Measurements from ENCODE around the gene RIN1. TPM values are rescaled to one million over a fixed set of nuclear protein-coding genes. Genes with fewer than 3 reads are reported as not detected.

Gene RIN1
- total and polyA plus RNA-seq, 9 of the 15 experiments (the other 6 are each of a cell fraction or from before 2014, with no cell fraction given): 0.01 to 1.2 (median 0.45) TPM; not detected in 1

DNA sequence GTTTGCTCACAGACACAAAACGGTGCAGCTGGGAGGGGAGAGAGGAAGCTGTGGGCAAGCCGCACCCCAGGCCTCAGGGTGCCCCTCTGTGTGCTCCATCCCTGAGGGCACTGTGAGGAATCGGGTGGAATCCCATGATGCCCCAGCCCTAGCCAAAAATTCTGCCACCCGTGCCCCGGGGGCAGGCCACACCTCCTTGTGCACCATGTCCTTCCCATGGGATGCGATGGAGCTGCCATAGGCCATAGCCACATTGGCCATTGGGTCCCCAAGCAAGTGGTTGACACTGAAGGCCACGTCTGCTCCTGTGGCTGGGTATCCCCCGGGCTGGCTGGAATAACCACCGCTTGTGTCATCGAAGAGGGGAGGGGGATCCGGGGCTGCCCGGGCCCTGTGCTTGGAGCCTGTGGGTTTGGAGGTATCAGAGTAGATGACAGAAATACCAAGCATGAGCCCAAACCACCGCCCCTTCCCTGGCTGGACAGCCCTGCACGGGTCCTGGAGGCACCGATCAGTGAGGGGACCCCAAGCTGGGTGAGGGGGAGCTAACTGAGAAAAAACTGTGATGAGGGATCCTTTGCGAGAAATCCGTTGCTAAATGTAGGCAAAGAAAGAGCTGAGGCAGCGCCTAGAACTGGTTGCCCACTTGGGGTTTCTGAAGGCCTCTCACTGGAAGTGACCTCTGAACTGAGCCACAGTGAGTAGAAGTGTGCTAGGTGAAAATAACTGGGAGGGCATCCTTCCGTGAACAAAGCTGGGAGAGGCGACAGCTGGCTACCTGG, 48.2 kb downstream of the RIN1 start:
- H3K79me2 ChIP-seq (ENCODE audit: control insufficient read depth, insufficient read depth, low read length): peaks cover 24% of the 10 kb centered on the region
- H3K36me3 ChIP-seq (ENCODE audit: control insufficient read depth, insufficient read depth, low read length): peaks cover 37% of the 10 kb centered on the region; the same call in 2 of the 3 replicates
- peaks cover 2% of the 10 kb centered on the region for H3K9me1 ChIP-seq (ENCODE audit: control insufficient read depth, insufficient read depth, low read length)
- peak overlapping the region; percentile 84 for H3K4me3 ChIP-seq
- ChIA-PET POLR2A (interaction anchor here (0.6 to 2.6 kb wide), 15 partner anchors 8 to 1210 kb away, joined by 3 to 18 read pairs (median 4); partner anchors contain the start of genes B4GAT1, CNIH2 and RAB1B), CTCF (ENCODE audit: low intra/inter-chr PET ratio) (interaction anchor here (1.2 kb wide), 1 partner anchor 65 kb away, joined by 3 read pairs; no protein-coding TSS in a partner anchor)
- peak overlapping the region; percentile 100 for H3K4me2 ChIP-seq (ENCODE audit: insufficient read depth, low read length)
- no peak for DNase-seq (ENCODE audit: extremely low read depth in 1 of 4, low spot score in 3 of 4)
- no peak; the same call in 2 of the 3 replicates for ATAC-seq
- in situ Hi-C loops (cut with MboI): no loop called here
- H3K9me3 ChIP-seq (replicated peaks; ENCODE audit: control insufficient read depth, insufficient read depth, low read depth, low read length): no peaks in the 10 kb centered on the region
- H3K27ac ChIP-seq (ENCODE audit: extremely low read depth, low read depth, low read length): peak overlapping the region; percentile 80
- intact Hi-C loops (cut with micrococcal nuclease): loop anchor here (2.0 kb wide), 1 partner anchor 65 kb away; no protein-coding TSS in a partner anchor
- 32% methylated on average over 20 of the region's 20 CpGs for WGBS (ENCODE audit: insufficient coverage, low coverage, missing lambda C conversion rate)
- H3K27me3 ChIP-seq (ENCODE audit: control insufficient read depth in 2 of 2, insufficient read depth in 2 of 2, low read length in 2 of 2): no peaks in the 10 kb centered on the region
- peaks cover 19 to 65% of the 10 kb centered on the region in 2 experiments for H3K4me1 ChIP-seq (replicated peaks in 1 of 2; ENCODE audit: control insufficient read depth in 2 of 2, insufficient read depth in 2 of 2, low read length in 2 of 2)
- BruUV-seq (replicated peaks): no TSS peak
- peak overlapping the region; percentile 90 for H2AFZ ChIP-seq (ENCODE audit: low read depth, low read length)
- H3K9ac ChIP-seq (ENCODE audit: insufficient read depth in 1 of 2, low read depth in 2 of 2, low read length in 2 of 2): peak overlapping the region; percentile 93 to 100
- FAIRE-seq: peak; percentile 44
- H4K20me1 ChIP-seq (replicated peaks; ENCODE audit: control insufficient read depth, insufficient read depth, low read length): peaks cover 7% of the 10 kb centered on the region
- TF ChIP-seq JUN (IDR thresholded peaks at IDR 0.05; ENCODE audit: borderline replicate concordance, low read depth, low read length) (no peak), JUN (CRISPR knock-in tag; IDR thresholded peaks at IDR 0.05; ENCODE audit: borderline replicate concordance) (0 out of 2 replicates have a peak, but pooled peaks have one; percentile 44), MEIS2 (IDR thresholded peaks at IDR 0.05; ENCODE audit: partially characterized antibody) (no peak), NR2C2 (CRISPR knock-in tag; IDR thresholded peaks at IDR 0.05) (no peak), NR2C2 (tag; IDR thresholded peaks at IDR 0.05) (peak; percentile 79; the same call in 1 of the 2 replicates), SAFB2 (IDR thresholded peaks at IDR 0.05; ENCODE audit: borderline replicate concordance, low read depth, low read length, severe bottlenecking) (no peak), MYBL2 (IDR thresholded peaks at IDR 0.05; ENCODE audit: low read depth) (no peak), MYBL2 (CRISPR knock-in tag; IDR thresholded peaks at IDR 0.05; ENCODE audit: borderline replicate concordance) (no peak), MTA2 (IDR thresholded peaks at IDR 0.05; ENCODE audit: low read depth) (no peak), KDM4B (IDR thresholded peaks at IDR 0.05; ENCODE audit: borderline replicate concordance in 2 of 2, low read depth in 1 of 2) (no peak), POU5F1 (IDR thresholded peaks at IDR 0.05; ENCODE audit: borderline replicate concordance, low read depth, low read length, partially characterized antibody) (no peak)
- TF ChIP-seq, protein P1, sequence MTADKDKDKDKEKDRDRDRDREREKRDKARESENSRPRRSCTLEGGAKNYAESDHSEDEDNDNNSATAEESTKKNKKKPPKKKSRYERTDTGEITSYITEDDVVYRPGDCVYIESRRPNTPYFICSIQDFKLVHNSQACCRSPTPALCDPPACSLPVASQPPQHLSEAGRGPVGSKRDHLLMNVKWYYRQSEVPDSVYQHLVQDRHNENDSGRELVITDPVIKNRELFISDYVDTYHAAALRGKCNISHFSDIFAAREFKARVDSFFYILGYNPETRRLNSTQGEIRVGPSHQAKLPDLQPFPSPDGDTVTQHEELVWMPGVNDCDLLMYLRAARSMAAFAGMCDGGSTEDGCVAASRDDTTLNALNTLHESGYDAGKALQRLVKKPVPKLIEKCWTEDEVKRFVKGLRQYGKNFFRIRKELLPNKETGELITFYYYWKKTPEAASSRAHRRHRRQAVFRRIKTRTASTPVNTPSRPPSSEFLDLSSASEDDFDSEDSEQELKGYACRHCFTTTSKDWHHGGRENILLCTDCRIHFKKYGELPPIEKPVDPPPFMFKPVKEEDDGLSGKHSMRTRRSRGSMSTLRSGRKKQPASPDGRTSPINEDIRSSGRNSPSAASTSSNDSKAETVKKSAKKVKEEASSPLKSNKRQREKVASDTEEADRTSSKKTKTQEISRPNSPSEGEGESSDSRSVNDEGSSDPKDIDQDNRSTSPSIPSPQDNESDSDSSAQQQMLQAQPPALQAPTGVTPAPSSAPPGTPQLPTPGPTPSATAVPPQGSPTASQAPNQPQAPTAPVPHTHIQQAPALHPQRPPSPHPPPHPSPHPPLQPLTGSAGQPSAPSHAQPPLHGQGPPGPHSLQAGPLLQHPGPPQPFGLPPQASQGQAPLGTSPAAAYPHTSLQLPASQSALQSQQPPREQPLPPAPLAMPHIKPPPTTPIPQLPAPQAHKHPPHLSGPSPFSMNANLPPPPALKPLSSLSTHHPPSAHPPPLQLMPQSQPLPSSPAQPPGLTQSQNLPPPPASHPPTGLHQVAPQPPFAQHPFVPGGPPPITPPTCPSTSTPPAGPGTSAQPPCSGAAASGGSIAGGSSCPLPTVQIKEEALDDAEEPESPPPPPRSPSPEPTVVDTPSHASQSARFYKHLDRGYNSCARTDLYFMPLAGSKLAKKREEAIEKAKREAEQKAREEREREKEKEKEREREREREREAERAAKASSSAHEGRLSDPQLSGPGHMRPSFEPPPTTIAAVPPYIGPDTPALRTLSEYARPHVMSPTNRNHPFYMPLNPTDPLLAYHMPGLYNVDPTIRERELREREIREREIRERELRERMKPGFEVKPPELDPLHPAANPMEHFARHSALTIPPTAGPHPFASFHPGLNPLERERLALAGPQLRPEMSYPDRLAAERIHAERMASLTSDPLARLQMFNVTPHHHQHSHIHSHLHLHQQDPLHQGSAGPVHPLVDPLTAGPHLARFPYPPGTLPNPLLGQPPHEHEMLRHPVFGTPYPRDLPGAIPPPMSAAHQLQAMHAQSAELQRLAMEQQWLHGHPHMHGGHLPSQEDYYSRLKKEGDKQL (CRISPR knock-in tag; IDR thresholded peaks at IDR 0.05; ENCODE audit: borderline replicate concordance): no peak
- TF ChIP-seq, protein P2, sequence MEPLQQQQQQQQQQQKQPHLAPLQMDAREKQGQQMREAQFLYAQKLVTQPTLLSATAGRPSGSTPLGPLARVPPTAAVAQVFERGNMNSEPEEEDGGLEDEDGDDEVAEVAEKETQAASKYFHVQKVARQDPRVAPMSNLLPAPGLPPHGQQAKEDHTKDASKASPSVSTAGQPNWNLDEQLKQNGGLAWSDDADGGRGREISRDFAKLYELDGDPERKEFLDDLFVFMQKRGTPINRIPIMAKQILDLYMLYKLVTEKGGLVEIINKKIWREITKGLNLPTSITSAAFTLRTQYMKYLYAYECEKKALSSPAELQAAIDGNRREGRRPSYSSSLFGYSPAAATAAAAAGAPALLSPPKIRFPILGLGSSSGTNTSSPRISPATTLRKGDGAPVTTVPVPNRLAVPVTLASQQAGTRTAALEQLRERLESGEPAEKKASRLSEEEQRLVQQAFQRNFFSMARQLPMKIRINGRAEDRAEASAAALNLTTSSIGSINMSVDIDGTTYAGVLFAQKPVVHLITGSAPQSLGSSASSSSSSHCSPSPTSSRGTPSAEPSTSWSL (CRISPR knock-in tag; IDR thresholded peaks at IDR 0.05; ENCODE audit: borderline replicate concordance): no peak

Data from K562 (cell line).